Body of pancreas (tissue), 4 donors: ENCODE measurements around the gene MYL12B.

Experiments
- POLR2A ChIP-seq, 3 donors: fragments of 450-650 bp; IDR thresholded peaks; one replicate each; pipeline ENCODE4 v1.6.1; 2016; ENCODE audit warnings: antibody characterized with exemption in 3 of 3, mild to moderate bottlenecking in 2 of 3
- TF ChIP-seq, protein P1 (sequence below), 7 experiments: fragments of 450-650 bp in 4 of 7; fragments of 200-600 bp in 3 of 7; sonication (generic) in 3 of 7; IDR thresholded peaks; one replicate each; pipeline ENCODE4 v1.5.1; 2016 to 2019; ENCODE audit warnings: antibody characterized with exemption in 7 of 7

DNA sequence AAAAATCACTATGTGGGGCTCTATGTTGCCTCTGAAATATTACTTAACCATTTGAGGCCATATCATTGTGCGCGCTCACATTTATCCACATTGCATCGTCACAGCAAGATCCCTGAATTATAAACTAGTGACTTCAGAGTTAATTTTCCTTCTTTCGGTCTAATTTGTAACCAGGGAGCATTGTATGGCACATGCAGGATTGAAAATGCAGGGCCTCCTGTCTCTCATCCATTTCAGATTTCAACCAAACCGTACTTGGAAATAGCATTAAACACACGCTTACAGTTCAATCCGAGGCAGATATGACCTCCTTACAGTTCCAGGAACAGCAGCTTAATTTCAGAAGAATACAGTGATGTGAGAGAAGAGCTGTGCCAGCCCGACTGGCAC lies 42.7 kb upstream of the MYL12B start:
- TF ChIP-seq, protein P1, sequence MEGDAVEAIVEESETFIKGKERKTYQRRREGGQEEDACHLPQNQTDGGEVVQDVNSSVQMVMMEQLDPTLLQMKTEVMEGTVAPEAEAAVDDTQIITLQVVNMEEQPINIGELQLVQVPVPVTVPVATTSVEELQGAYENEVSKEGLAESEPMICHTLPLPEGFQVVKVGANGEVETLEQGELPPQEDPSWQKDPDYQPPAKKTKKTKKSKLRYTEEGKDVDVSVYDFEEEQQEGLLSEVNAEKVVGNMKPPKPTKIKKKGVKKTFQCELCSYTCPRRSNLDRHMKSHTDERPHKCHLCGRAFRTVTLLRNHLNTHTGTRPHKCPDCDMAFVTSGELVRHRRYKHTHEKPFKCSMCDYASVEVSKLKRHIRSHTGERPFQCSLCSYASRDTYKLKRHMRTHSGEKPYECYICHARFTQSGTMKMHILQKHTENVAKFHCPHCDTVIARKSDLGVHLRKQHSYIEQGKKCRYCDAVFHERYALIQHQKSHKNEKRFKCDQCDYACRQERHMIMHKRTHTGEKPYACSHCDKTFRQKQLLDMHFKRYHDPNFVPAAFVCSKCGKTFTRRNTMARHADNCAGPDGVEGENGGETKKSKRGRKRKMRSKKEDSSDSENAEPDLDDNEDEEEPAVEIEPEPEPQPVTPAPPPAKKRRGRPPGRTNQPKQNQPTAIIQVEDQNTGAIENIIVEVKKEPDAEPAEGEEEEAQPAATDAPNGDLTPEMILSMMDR (IDR thresholded peaks at IDR 0.05): no peak
- TF ChIP-seq POLR2A (IDR thresholded peaks at IDR 0.05): no peak
